Spleen (tissue), 7 donors: ENCODE data around the gene FGR.

Experiments used
- CTCF ChIP-seq, 11 experiments: fragments of 200-600 bp in 7 of 11; fragments of 450-650 bp in 4 of 11; sonication (generic) in 4 of 11; IDR thresholded peaks in 8 of 11; conservative IDR thresholded peaks in 3 of 11; 1 replicate in 7 of 11; 2 replicates in 4 of 11; pipeline versions ENCODE4 v1.4.0 to v1.8.0; 2016 to 2021; ENCODE audit warnings: antibody characterized with exemption in 11 of 11, inconsistent platforms in 4 of 11, mild to moderate bottlenecking in 1 of 11
- POLR2A ChIP-seq, 3 donors: fragments of 450-650 bp; IDR thresholded peaks; one replicate each; pipeline ENCODE4 v1.5.1; 2017; ENCODE audit warnings: antibody characterized with exemption in 3 of 3, mild to moderate bottlenecking in 1 of 3
- donor health status: DM: no; HTN: no; CAD: no; lungs with moderate emphysema.
- donor health status: DM: no; HTN: no; CAD: no.
- donor health status: DM: no; HTN: no; CAD: no.

- TF ChIP-seq POLR2A (IDR thresholded peaks at IDR 0.05): no peak
- no peak for TF ChIP-seq CTCF (IDR thresholded peaks at IDR 0.05 in 8 of 11, conservative IDR thresholded peaks at IDR 0.05 in 3 of 11)
These were observed 43.4 kb downstream of the FGR start for GRCh38 chr1:27591622-27592021.
